ENCODE results near the gene PLXNA2.
A peak's percentile ranks its signal among the peaks of the same experiment; 100 is the strongest.

PLXNA2 gene

DNA sequence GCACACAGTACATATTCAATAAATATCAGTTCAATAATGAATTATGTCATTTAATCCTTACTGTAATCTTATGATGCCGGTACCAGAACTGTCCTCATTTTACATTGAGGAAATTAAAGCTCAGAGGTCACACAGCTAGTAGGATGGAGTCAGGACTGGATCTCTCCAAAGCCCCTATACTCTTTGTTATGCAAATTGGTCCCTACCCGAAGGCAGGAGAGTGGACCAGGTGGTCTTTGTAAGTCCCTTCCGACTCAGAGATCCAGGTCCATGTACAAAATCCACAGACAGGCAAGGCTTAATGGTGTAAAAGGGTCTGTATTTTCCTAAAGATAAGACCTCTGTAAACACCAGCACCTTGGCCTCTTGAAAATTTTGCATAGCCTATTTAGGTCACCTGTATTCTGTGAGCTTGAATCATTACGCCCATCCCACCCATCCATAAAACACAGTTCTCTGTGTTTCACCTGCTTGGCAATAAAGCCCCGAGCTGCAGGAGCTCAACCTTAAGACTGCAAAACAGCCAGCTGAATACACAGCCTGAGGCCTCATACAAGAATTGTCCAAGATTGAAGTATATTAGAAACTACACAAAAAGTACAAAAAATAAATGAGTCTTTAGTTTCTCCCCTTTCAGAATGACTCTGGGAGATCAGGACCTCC is 41.7 kb downstream of the PLXNA2 start:
- DNase-seq, result peak; percentile 8 to 85 (median 67)

DNA sequence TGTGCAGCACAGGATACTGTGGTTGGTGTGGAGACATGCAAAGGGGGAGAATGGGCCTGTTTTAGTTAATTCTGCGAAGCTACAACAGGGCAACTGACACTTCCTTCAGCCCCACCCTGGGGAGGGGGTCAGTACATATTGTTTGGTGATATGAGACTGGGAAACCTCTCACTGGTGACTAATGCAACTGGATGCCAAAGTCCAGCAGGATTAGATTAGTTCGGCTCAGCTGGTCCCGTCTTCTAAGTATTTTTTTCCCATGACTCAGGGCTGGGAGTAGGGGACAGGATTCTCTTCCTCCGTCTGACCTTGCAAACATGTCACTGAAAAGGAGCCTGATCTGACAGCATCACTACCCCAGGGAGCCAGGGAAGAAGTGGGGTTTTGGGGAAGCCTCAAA is 43.0 kb downstream of the PLXNA2 start:
- no peak for DNase-seq

DNA sequence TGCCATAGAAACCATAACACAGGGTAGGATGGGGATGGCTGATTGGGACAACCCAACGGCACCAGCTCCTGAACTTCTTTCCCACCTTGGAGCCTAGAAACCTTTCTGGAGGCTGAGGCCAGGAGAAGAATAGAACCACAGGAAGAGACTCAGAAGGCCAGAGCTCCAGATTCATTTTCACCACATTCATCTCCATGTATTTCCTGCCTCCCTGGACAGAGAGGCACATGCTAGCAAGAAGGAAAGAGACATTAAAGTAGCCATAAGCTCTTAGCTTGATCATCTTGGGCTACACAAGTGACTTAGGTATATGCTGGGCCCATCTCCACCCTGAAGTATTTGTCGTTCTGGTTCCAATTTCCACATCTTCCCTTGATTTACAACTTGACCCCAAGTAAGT is 44.1 kb downstream of the PLXNA2 start:
- no peak for DNase-seq

DNA sequence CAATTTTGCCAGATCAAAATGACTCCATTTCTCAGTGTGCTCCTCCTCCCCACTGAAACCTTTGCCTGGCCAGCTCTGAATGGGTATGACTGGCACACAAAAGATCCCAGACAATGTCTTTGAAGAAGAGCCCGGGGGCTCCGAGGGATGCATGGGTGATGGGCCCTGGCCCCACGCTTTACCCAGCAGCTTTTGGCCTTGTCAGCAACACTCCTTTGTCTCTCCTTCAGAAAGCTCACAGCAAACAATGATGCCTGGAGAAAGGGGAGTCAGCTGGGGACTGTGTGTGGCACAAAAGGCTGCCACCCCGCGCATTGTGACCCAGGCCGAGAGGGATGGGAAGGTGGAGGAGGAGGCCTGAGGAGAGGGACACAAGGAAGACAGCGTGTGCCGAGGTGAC is 45.9 kb downstream of the PLXNA2 start:
- DNase-seq, result no peak

DNA sequence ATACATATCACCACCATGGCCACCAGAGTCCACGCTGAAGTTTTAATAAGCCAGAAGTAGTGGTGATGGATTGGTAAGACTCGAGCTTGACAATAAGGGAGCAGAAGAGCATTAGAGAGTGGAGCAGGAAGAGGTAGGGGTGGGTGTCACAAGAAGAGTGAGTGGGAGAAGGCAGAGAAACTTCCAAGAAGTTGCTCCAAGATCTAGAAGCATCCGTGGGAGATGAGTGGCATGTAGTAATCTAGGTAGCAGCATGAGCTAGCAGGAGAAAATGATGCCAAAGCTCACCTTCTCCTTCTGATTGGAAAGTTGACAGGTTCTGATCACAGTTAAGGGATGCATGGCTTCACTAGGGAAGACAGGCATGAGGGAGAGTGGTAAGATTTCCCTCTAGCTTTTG is 49.2 kb downstream of the PLXNA2 start:
- DNase-seq, result no peak

DNA sequence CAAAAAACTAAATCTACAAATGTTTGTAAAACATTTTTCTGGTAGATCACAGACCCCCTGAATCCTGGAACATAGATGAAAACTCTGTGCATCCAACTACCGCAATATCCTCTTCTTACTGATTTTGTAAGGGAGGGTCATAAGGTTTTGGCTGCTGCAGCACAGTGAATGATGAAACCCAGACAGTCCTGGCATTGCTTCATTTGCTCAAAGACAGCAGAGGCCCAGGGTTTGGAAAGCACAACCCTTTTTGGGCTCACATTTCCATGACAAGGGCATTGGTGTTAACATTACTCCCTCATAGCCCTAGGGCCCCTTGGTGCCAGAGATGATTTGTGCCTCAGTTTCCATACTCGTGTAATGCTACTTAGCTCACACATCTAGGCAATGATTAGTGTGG is 51.2 kb downstream of the PLXNA2 start:
- no peak for DNase-seq

DNA sequence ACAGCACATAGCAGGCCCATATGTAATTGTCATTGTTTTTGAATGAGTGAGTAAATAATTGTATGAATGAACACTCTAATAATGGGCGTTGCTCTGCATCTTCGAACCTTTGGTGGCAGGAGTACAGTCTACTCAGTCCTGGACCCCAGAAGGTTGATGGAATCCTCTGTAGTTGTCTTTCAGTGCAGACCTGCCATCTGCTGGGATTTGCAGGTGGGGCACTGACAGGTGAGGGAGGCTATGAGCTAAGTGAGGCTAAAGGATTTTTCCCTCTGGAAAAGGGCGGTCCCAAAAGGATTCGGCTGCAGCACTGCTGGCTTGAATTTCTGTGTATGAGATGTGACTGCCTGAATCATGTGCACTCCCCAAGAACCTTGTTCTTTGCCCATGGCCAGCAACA is 53.4 kb downstream of the PLXNA2 start:
- peak; percentile 16 to 51 (median 47) for DNase-seq

DNA sequence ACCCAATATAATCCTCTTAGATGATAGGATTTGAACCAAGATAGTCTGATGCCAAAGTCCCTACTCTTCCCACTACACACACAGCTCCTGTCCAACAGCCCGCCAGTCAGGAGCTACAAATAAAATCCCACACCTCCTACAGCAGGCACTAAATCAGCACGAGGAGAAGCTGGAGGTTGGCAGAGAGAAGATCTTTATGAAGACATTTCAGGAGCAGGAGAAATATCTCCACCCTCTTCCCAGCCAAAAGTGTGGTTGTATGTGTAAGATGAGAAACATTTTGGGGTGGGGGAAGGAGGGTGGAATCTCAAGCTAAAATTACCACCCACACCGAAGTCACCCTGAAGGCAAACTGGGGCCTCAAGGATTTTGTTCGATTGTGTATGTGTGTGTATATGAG is 54.5 kb downstream of the PLXNA2 start:
- no peak for DNase-seq

DNA sequence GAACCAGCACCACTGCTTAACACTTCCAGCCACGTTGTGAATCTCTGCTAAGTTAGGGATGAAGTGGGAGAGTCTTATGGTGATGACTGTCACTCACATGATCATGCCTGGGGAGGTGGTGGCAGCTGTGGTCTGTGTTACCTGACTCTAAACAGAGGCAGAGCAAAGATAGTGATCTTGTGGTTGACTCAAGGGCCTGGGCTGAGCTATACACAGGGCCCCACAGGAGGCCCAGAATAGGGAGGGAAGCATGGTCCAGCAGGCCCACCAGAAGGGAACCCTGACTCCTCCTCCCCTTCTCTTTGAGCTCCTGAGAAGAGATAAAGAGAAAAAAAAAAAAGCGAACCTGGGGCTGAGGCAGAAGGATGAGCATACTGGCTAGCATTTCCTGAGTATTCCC is 55.0 kb downstream of the PLXNA2 start:
- peak in 1 of 3 experiments; percentile 75 for DNase-seq

DNA sequence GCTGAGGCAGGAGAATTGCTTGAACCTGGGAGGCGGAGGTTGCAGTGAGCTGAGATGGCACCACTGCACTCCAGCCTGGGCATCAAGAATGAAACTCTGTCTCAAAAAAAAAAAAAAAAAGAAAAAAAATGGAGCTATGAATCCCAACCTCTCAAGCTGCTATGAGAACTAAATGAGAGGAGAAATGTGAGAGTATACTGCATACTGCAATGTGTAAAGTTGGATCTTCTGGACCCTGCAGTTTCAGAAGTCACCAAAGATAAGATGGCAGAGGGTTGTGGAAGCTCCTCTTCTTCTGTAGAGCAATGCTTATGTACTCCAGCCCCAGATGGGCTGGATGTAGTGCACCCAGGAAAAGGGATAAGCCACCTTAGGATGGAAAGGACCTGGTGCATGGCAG is 55.6 kb downstream of the PLXNA2 start:
- DNase-seq, result no peak

DNA sequence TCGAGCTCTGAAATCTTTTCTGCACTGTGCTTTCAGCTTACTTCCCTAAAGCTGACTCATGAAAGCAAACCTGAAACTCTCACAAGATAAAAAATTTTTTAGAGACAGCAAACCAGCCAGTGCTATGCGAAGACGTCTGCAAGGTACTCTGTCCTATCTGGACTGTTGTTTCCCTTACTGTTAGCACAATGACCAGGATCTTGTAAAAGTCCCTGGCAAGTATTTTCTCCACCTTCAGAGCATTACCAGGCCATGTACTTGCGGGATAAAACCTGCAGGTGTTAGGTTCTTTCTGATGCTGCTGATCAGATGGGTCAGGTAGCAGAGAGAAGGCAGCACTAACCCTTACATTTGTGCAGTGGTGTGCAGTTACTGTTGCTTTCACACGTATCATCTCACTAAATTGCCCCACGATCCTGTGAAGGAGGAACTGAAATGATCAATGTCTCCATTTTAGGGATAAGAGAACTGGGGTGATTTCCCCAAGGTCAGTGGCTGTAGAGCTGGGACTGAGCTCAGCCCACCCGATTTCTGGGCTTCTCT is 56.6 kb downstream of the PLXNA2 start:
- no peak for DNase-seq

DNA sequence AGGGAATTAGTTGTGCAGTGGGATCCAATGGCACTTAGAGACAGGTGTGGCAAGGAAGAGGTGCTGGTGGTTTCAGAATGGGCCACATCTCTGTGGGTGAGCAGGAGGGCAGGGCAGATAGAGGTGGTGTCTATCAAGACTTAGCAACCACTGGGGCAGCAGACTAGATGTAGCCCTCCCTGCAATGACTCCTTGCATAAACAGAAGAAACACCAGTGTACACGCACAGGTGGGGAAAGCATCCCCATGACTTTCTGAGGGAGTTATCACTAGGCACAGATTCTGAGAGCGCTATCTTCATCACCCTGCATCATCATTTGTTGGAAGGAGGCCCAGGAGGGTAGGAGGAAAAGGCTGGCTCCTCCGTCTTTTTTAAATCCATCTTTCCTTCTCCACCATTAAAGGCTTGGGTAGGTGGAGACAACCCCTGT is 58.4 kb downstream of the PLXNA2 start:
- peak in 1 of 3 experiments; percentile 53 for DNase-seq

DNA sequence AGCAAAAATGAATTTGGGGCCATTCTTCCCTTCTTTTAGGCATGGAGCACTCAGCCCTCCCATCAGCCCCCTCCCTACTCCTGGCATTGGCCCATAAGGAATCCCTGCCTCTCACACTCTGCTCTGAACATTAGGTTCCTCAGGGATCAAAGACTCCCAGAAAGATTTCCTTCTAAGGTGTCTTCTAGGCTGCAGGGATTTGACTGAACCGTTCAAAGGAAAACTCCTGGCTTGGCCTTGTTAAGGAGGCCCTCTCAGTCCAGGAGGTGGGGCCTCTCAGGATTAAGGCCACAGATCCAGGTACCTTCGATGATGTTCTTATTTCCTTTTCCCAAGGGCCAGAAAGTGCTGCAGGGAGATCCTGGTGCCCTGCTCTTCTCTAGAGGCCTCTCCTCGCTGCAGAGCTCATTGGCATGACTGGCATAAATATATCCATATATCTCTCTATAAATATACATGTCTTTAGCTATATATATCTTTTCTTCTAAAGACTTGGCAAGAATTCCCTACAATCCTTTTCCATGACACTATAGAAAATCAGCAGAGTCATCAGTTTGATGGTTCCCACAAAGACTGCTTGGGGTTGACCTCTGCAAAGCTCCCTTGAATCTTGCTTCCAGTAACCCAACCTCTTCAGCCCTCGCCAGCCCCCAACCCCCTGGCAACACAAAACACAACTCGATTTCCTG is 59.1 kb downstream of the PLXNA2 start:
- no peak for DNase-seq

DNA sequence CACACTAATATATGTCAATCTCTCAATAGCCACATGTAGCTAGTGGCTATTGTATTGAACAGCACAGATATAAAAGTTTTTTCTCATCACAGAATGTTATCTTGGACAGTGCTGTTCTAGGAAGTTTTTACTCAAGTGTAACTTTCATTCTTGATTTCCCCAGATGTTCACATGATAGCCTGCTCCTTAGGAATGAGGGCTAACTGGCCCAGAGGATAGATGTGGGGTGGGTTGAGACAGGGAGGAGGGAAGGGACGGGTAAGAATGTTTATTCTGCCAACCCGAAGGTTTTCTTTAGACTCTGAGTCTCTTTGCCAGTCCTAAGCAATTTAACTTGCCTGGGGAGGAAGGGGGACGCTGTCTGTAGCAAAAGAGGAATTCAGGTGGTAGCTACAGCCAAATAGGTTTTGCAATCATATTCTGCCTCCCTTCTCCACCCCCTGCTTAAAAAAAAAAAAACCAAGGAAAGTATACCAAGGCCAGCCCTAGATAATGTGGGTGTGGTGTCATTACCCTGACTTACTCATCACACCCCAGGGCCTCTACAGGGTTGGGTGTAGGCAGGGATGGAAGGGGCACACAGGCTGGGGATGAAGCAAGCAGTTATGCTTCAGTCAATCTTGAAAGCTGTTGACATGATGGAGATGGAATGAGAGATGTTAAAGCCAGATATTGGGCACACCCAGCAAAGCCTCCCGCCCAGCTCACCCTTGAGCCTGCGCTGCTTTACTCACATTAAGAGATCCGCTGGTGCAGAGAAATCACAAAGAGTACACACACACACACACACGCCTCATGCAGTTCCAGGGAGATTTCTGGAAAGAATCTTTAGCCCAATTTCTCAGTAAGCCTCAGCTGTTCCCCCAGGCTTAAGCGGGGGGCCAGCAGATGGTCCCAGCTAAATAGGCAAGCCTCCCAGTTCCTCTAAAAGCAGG is 59.9 kb downstream of the PLXNA2 start:
- peak in 1 of 3 experiments; percentile 75 for DNase-seq

DNA sequence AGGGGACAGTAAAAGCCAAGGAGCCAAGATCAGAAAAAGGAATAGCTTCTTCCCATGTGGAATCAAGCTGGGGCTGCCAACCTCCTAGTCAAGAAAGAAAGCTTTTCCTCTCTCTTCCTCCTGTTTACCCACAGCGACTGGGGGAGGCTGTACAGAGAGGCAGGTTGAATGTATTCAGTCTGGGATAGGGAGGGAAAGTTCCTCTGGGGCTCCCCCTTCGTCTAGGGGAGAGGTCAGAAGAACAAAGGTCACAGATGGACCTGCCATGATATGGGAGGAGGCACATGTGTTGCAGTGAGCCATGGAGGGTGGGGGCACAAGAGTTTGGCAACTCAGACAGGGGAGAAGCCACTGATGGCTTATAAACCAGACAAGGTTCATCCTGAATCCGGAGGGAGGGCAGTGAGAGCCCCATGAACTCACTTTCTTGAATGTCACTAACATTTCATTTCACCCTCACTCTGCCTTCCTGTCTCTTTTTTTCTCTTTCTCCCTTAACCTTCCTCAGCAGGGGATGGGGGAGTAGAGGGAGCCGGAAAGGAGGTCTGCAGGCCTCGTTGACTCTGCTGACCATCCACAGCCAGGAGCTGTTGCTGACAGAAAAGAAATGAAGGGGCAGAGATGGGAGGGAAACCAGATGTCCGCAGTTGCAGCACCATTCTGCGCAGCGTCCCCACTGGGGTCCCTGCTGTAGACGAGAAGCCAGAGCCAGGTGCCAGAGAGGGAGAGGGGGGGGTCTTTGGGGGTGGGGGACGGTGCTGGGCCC is 61.1 kb downstream of the PLXNA2 start:
- DNase-seq, result no peak

DNA sequence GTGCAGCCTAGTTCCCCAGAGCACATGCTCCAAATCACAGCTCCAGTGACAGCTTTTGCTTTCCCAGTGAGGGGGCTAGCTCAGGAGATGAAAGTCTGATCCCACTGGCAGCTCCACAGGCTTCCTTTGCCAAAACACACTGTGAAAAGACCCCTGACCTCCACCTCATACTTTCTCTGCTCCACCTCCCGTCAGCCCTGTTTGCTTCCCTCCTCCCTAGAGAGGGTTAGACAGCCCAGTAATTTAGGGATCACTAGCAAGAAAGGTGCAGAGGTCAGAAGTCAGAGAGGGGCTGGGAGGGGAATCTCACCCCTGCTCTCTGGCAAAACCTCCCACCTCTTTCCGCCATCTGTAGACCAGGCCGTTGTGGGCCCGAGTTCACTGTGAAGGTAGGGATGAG is 62.8 kb downstream of the PLXNA2 start:
- no peak for DNase-seq

DNA sequence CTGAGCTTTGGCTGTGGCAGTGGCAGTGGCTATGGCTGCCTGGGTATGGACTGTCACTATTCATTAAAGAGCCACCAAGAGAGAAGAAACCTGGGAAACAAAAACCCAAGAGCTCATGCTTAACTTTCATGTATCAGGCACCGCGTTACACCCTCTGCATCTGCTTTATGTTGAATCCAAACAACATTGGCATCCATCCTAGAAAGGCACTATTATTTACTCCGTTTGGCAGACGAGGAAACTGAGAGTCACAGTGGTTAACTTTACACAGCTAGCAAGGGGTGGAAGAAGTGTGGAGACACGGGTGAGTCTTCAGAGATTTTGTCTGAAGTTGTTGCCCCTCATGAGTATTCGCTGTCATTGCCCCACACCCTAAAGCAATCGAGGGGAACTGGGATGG is 63.8 kb downstream of the PLXNA2 start:
- DNase-seq, result no peak

DNA sequence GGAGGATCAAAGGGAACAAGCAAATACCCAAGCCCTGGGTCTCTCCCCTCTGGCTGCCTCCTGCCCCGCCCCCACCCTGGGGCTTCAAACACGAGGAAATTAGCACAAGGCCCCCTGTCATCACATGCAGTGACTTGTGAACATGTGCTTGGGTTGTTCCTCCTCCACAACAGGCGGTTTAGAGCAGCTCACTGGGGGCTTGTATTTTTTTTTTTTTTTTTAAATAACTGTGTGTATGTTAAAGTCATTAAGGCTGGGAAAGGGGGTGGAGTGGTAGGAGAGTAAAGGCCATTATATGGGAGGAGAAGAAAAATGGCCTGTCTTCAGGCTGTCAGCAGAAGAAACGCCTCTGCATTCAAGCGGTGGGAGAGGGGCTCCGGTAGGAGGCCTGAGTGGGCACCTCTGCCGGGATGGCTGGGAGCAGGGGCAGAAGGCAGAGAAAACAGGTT is 64.2 kb downstream of the PLXNA2 start:
- DNase-seq, result peak in 2 of 3 experiments; percentile 36 to 77

DNA sequence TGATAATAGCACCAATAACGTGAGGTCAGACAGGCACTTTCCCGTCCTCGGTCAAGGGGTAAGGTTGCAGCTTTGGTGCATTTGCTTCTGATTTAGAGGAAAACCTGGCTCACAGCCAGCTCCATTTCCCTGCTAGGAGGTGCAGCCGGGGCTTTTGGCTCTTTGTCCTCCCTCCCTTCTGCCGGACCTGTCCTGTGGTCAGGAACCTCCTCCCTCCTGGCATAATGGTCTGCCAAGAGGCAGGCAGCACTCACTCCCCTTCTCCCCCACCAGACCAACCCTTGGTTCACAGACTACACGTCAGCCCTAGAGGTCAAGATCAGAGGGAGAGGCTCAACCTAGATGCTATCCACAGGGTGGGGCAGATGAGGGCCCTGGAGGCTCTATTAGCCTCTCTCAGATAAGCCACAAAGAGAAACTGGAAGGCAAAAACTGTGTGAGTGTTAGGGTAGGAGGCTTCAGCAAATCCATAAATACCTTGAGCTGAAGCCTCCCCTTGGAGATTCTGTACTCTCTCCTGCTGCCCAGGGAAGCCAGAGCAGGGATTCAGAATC is 64.8 kb downstream of the PLXNA2 start:
- peak; percentile 57 to 82 (median 66) for DNase-seq

DNA sequence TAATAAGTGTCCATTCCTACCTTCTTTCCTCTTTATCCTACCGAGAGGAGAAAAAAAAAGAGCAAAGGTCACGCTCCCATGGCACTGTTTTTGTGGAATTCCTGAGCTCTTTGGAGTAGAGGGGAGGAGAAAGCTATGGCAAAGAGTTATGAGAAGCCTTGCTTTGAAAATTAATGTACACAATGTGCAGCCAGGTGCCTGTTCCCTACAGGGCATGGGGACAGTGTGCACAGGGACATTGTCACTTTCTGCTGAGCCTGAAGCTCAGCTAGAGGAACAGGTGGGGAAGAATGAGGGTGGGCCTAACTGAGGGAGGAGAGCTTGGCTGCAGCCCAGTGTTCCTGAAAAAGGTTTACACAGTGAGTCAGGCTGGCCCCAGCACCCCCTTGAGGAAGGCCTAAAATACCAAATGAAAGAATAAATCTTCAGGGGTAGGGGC is 66.1 kb downstream of the PLXNA2 start:
- peak in 2 of 3 experiments; percentile 80 to 93 for DNase-seq

DNA sequence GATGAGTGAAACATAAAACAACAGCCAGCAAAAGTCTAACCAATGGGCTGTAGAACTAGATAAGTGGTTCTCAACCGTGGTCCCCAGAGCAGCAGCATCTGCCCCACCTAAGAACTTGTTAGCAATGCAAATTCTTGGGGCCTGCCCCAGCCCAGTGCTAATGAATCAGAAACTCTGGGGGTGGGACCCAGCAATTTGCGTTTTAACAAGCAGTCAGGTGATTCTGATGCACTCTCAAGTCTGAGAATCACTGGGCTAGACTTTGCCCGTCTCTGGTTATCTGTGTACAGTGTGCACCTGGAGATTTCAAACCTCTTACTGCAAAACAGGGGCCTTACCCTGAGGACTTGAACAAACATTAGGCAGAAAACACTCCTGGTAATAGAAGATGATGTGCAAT is 66.5 kb downstream of the PLXNA2 start:
- DNase-seq, result peak; percentile 80 to 94 (median 92)

DNA sequence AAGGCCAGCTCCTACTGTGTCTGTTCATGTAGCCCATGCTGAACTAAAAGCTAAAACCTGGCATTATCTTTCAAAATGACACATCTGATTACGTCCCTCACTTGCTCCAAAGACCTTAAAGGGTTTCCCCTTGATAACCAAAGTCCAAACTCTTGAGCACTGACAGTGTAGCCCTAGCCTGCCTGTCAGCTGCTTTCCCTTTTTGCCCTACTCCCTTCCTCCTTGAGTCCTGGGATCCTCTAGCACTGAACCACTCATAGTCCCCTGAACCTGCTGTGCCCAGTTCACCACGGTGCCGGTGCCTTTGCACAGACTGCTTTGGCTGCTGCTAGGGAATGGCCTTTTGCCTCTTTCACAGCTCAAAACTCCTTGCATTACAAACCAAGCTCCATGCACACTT is 67.5 kb downstream of the PLXNA2 start:
- DNase-seq, result peak in 1 of 3 experiments; percentile 1

Data from NCI-H1417 (cell line).